Superior temporal gyrus (tissue), 1 donor: Measurements from ENCODE around the gene ATAD1.
"Not testable (repeated sequence)": the region's sequence is repeated elsewhere in the genome, so short reads cannot be mapped to it uniquely, and the experiment has no call there.

ENCODE experiments used
- DNase-seq: peaks from one replicate; pipeline ENCODE4 v3.0.0-alpha.2; 2016; ENCODE audit errors: extremely low spot score

The ATAD1 gene

DNA sequence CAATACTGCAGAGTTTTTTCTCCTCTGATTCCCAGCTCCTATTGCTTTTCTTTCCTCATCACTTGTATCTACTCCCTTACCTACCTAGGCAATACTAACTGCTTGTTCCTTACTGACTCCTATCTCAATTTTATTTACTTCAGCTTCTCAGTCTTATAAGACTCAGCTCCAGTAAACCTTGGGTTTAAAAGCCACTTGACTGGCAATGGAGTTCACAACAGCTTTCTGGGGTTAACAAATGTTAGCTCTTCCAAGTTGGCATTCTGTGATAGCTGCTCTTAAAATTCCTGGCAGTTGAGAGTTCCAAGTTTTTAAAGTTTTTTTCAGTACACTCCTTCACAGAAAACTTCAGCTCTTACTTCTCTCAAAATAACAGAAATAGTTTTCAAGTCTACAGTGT, 14.2 kb downstream of the ATAD1 start:
- DNase-seq: no peak

DNA sequence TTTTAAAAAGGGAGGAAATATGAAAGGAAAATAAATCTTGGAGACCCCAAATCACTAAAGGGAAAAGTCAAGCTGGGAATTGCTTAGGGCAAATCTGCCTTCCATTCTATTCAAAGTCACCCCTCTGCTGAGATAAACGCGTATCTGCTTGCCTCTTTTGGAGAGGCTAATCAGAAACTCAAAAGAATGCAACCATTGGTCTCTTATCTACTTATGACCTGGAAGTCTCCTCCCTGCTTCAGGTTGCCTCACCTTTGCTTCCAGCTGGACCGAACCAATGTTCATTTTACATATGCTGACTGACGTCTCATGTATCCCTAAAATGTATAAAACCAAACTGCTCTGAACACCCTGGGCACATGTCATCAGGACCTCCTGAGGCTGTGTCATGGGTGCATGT, 14.7 kb downstream of the ATAD1 start:
- no peak for DNase-seq

DNA sequence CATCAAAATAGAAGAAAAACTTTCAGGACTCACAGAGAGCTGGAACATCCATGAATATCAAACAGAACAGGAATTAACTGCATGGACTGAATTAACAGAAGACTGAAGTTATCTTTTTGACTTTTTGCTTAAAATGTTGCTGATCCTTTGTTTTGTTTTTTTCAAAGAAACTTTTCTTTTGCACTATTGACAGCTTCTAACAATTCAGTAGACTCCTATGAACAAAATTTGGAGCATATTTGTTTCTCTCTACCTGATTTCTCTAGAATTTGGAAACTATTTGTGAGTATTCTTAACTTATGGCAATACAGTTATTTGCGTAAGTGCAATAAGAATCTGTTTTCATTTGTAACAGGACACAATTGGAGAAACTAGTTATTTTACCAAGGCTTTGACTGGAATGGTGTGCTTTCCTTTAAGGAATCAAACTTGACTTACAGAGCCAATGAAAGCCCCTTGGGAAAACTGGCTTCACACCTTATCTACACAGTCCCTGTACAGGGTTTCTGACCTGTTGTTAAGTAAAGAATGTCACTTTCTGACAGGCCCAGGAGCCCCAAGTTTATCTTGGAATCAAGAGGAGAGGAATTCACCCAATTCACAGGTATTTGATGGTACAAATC, 16.1 kb downstream of the ATAD1 start:
- DNase-seq: not testable (repeated sequence)

DNA sequence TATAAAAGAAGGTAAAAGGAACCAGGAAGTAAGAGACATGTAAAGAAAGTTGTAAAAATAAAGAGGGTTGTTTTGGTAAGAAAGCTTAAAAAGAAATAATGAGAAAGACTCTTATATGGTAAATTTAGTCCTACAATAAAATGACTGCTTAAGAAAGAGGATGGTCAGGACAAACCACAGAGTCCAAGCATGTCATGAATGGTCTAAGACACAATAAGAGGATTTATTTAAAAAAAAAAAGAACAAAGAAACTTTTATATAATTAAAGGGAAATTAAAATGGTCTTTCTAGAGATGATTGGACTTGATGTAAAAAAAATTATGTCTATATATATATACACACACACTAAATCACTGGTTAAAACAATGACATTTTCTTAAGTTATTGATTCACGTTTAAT, 18.2 kb downstream of the ATAD1 start:
- DNase-seq: no peak

DNA sequence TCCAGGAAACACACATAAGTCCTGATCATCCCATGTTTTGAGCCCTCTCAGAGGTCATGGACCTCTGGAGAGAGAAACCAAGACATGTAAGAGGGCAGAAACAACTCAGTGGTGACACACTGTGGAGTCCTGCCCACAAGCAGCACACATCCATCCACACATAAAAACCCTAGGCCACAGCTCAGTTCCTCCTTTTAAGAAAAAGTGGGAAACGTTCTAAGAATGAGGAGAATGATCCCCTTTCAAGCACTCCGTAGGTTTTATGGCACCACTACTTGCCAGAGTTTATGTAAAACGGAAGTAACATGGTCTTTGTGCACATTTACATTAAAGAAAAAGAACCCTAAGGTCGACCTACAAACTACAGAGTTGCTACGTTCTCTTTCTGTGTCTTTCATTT, 19.9 kb downstream of the ATAD1 start:
- DNase-seq: no peak

DNA sequence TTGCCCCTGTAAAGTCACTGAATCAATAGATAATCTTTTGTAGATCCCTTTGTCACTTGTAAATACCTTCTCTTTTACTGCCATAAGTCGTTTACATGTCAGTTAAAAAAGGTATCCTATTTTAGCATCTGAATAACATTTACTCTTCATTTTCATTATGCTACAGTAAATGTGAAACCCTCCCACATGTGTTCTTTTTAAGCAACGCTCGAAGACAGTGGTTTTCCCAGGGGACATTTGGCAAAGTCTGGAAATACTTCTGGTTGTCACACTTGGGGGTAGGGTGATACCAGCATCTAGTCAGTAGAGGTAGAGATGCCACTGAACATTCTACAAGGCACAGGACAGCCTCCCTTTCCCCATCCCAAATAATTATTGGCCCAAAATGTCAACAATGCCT, 23.7 kb downstream of the ATAD1 start:
- DNase-seq: peak; percentile 62

DNA sequence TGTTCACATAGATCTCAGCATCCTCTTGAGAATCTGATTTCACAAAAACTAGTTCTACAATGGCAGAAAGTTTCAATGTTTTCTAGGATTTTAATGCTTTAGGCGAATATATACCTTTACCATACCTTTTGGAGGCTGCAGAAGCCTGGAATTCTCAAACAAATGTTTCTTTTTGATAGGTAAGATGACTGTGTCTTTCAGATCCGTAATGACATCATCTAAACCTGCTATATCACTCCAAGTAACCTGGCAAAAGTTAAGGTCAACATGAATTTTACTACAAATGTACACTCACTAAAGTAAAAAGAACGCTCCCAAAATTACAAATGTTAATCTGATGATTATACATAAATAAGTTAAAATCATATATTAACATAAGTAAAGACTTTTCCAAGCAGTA, 27.8 kb downstream of the ATAD1 start:
- no peak for DNase-seq

DNA sequence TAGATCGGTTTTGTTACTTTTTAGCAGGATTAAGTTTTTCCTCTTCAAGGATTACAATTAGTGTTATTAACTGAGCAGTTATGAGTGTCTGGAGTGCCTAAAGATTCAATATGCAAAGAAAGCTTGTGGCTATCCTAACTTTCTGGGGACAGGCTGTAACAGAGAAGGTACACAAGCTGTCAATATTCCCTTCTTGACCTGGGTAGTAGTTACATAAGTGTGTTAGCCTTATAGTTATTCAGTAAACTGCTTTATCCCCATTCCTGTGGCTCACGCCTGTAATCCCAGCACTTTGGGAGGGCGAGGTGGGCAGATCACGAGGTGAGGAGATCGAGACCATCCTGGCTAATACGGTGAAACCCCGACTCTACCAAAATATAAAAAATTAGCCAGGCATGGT, 31.6 kb downstream of the ATAD1 start:
- DNase-seq: no peak

DNA sequence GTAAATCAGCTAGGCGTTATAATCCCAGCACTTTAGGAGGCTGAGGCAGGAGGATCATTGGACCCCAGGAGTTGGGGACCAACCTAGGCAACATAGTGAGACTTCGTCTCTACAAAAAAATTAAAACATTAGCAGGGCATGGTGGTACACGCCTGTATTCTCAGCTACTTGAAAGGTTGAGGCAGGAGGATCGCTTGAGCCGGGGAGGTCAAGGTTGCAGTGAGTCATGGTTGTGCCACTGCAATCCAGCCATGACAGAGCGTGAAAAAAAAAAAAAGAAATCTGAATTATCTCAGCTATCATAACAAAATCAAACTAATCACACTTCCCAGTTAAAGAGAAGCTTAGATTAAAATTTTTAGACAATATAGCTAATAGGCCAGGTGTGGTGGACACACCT, 35.3 kb downstream of the ATAD1 start:
- no peak for DNase-seq

DNA sequence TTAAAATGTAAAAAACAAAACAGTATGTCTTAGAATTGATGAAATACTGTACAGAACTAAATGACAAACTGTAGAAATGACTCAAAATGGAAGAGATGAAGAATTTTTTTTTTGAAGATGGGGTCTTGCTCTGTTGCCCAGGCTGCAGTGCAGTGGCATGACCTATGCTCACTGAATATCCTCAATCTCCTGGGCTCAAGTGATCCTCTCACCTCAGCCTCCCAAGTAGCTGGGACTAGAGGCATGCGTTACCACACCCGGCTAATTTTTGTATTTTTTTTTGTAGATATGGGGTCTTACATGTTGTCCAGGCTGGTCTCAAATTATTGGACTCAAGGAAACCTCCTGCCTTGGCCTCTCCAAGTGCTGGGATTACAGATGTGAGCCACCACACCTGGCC, 36.5 kb downstream of the ATAD1 start:
- no peak for DNase-seq

DNA sequence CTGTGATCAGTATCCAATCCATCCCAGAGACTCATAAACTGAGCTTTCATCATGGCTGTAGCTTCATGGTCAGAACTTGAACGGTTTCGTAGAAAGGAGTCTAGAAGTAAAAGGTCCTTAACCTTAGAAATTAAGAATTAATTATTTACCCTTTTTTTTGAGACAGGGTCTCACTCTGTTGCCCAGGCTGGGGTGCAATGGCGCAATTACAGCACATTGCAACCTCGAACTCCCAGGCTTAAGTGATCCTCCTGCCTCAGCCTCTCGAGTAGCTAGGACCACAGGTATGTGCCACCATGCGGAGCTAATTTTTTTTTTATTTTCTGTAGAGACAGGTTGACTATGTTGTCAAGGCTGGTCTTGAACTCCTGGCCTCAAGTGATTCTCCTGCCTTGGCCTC, 41.7 kb downstream of the ATAD1 start:
- DNase-seq: no peak

DNA sequence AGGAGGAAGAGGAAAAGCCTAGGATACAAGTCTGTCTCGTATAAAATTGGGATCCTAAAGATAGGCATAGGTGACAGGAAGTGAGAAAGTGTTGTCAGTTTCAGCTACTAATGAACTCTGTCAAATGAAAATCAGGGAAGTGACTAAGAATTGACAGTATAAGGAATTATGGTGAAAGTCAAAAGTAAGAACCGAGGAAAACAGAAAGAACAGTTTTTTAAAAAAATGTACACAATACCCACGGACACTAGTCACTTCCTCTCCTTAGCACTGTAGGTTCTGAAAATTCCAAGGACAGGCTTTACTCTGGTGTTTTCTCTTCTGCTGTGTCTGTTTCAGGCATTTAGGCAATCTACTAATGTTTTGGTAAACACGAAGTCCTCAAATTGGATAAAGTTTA, 42.3 kb downstream of the ATAD1 start:
- DNase-seq: no peak

DNA sequence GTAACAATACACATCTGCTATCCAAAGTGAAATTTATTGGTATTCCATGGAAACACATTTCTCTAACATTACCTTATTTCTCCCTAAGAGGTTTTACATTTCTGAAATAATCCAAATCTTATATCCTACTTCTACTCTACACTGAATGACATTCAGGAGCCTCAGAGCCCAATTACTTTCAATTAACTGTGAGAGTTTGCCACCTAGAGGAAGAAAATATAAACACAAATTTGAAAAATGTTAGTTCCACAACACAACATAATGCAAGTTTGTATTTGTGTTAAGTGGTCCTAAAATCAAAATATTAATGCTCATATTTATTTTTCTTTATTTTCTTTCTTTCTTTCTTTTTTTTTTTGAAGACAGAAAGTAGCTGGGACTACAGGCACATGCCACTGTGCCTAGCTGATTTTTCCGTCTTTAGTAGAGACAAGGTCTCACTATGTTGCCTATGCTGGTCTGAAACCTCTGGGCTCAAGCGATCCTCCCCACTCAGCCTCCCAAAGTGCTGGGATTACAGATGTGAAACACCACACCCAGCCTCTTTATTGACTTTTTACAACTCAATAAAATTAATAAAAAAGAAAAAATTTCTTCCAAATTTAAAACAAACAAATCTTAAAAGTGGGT, 46.0 kb downstream of the ATAD1 start:
- DNase-seq: peak; percentile 79

DNA sequence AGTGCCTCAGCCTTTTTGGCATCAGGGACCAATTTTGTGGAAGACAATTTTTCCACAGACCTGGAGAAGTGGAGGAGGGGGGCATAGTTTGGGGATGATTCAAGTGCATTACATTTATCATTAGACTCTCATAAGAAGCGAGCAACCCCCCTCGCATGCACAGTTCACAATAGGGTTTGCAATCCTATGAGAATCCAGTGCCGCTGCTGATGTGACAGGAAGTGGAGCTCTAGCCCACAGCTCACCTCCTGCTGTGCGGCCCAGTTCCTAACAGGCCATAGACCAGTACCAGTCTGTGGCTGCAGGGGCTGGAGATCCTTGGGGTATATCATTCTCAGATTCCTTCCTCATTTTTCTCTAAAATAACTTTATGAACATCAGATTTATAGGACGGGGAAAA, 50.8 kb downstream of the ATAD1 start:
- no peak for DNase-seq

DNA sequence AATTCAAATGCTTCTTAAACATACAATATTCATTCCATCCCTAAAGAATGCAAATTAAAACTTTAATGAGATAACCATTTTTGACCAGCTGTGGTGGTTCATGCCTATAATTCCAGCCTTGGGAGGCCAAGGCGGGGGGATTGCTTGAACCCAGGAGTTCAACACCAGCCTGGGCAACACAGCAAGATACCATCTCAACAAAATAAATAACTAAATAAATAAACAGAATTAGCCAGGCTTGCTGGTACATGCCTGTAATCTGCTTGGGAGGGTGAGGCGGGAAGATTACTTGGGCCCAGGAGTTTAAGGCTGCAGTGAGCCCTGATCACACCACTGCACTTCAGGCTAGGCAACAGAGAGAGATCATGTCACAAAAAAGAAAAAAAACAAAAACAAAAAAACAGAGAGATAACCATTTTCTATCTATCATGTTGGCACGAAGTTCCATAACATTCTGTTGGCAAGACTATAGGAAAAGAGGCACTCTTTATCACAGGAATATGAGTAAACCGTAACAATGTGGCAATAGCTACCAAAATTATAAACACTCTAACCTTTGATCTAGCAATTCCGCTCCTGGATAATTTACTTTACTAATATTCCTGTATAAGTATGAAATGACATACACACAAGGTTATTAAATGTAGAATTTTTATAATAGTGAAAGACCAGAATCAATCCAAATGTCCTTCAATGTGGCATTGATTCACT, 52.2 kb downstream of the ATAD1 start:
- DNase-seq: no peak

DNA sequence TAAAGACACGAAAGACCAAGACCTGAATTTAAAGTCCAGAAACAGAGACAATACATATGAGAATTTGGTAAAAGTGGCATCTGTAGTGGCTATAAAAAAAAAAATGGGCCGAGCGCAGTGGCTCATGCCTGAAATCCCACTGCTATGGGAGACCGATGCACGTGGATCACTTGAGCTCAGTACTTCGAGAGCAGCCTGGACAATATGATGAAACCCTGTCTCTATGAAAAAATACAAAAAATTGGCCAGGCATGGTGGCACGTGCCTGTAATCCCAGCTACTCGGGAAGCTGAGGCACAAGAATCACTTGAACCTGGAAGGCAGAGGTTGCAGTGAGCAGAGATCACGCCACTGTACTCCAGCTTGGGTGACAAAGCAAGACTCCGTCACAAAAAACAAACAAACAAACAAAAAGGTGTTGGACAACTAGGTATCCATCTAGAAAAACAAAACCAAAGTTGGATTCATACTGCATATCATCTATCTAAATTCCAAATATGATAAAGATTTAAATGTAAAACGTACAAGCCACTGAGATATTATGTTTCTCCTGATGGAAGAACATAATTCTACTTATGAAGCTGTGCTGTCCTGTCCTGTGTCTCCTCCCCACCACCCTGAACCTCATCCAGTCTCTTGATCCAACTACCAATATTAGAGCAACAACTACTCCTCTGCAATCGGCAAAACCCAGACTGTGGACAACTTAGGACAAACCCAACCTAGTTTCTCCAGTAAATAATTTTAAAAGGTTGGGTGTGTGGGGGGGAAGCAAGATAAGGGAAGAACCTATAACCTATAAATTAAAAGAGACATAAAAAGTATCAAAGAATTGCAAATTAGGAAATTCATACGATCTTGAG, 53.7 kb downstream of the ATAD1 start:
- DNase-seq: no peak

DNA sequence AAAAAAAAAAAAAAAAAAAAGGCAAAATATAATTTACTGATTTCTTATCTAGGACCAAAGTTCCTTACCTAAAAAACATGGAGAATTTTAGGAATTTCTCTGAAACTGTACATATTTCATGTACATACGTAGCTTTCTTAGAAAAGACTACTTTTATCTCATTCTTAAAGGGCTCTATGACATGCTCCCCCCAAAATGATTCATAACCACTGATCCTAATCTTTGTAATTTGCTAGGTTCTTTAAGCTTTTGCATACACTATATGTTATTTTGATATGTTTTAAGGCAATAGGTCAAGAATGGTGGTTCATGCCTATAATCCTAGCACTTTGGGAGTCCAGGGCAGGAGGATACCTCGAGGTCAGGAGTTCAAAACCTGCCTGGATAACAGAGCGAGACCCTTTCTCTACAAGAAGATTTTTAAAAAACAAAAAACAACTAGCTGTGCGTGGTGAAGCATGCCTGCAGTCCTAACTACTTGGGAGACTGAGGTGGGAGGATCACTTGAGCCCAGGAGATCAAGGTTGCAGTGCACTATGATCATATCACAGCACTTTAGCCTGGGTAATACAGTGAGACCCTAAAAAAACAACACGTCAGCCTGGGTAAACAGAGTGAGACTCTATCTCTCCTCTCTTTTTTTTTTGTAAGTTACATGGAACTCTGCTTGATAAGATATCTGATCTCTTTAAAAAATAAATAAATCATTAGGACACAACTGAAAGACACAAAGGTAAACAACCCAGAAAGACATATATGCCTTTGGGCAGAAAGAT, 54.8 kb downstream of the ATAD1 start:
- DNase-seq: no peak

DNA sequence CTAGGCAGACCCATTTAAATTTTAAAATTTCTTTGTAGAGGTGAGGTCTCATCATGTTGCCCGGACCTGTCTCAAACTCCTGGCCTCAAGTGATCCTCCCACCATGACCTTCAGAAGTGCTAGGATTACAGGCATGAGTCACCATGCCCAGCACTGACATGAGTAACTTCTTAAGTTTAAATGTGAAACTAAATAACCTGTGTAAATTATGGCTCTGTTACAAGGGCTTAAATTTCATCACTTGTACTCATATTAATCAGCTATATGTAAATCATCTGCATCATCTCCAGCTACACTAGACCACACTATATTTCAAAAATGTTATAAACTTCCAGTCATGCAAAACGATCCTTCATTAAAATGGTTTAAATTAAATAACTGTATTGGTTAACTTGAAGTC, 56.1 kb downstream of the ATAD1 start:
- DNase-seq: no peak

DNA sequence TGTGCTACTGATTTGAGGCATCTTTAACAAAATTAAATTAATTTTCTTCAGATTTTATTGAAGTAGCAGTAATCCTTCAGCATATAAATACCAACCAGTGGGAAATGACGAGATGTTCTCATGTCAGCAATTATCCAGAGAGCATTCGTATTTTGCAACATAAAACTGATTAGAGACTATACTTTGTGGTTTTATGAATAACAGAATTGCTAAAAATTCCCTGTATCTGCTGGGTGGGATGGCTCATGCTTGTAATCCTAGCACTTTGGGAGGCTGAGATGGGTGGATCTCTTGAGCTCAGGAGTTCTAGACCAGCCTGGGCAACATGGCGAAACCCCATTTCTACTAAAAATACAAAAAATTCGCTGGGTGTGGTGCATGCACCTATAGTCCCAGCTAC, 56.9 kb downstream of the ATAD1 start:
- DNase-seq: no peak

DNA sequence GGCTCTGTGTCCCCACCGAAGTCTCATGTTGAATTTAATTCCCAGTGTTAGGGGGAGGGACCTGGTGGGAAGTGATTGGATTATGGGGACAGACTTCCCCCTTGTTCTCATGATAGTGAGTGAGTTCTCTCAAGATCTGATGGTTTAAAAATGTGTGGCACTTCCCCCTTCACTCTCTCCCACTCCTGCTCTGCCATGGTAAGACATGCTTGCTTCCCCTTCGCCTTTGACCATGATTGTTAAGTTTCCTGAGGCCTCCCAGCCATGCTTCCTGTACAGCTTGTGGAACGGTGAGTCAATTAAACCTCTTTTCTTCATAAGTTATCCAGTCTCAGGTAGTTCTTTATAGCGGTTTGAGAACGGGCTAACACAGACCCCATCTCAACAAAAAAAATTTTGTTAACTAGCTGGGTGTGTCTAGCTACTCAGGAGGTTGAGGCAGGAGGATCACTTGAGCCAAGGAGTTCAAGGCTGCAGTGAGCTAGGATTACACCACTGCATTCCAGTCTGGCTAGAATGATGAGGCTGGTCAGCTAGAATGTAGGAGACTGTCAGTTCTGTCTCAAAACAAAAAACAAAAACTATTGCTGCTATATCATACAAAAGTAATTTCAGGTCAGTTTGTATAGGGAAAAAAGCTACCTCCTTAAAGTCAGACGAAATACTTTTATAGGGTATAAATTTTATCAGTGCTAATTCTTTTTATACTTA, 57.7 kb downstream of the ATAD1 start:
- DNase-seq: no peak

DNA sequence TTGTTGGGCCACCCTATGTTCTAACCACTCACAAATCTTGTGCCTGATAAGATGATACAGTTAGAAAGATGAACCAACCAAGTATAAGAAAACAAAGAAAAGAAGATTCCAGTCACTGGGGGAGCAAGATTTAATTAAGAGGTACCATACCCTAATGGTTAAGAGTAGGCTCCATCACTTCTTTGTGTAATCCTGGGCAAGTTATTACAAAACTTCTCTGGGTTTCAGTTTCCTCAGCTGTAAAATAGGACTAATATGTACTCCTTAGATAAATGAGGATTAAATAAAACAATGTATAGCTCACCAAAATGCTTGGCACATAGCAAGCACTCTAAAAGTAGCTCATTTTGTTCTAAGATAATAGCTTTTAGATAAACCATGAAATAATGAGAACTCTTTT, 58.5 kb downstream of the ATAD1 start:
- no peak for DNase-seq
